AG09309 (cell line): ENCODE data around the gene ZNF22.

ENCODE experiments used
- DNase-seq: peaks from one replicate; pipeline ENCODE4 v3.0.0-alpha.2; 2010; ENCODE audit warnings: low read depth
- H3K4me3 ChIP-seq: 2 replicates; pipeline ENCODE4 v1.5.1; 2011; ENCODE audit warnings: mild to moderate bottlenecking, low read depth, low read length, moderate library complexity; ENCODE audit not compliant: control insufficient read depth
- CTCF ChIP-seq: IDR thresholded peaks from 2 replicates; pipeline ENCODE4 v1.5.1; 2011; ENCODE audit warnings: mild to moderate bottlenecking, low read depth, low read length, inconsistent platforms; ENCODE audit not compliant: insufficient read depth, control insufficient read depth; ENCODE audit errors: missing control alignments

The ZNF22 gene

GRCh38 chr10:45050551-45051235, 50.0 kb downstream of the ZNF22 start:
- no peak for DNase-seq
- no peak for TF ChIP-seq CTCF
- H3K4me3 ChIP-seq = no peak overlapping the region

GRCh38 chr10:45052700-45053099, 52.0 kb downstream of the ZNF22 start:
- H3K4me3 ChIP-seq = no peak overlapping the region
- no peak for DNase-seq
- TF ChIP-seq CTCF = no peak

GRCh38 chr10:45053569-45054100, 52.9 kb downstream of the ZNF22 start:
- no peak for TF ChIP-seq CTCF
- no peak overlapping the region for H3K4me3 ChIP-seq
- DNase-seq = no peak
